ENCODE measurements around the gene EPG5.
"Not testable (repeated sequence)": the region's sequence is repeated elsewhere in the genome, so short reads cannot be mapped to it uniquely, and the experiment has no call there.

Gene EPG5

GRCh38 chr18:45835057-45835636 lies 132.0 kb downstream of the EPG5 start:
- DNase-seq = no peak

DNA sequence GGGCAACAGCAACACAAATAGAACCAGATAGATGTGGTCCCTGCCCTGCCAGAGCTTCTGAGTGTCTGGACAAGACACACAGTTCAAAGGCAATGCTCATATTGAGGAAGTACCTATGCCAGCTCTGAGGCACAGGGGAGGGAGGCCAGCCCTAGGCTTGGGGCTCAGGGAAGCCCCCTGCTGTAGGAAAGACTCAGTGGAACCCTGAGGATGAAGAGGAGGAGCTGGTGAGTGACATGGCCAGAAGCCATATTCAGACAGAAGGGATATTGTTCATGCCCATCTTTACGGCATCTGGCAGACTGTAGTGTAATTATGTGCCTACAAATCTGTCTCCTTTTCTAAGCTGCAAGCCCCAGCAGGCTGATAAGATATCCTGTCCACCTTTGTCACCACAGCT lies 132.8 kb downstream of the EPG5 start:
- DNase-seq = no peak

DNA sequence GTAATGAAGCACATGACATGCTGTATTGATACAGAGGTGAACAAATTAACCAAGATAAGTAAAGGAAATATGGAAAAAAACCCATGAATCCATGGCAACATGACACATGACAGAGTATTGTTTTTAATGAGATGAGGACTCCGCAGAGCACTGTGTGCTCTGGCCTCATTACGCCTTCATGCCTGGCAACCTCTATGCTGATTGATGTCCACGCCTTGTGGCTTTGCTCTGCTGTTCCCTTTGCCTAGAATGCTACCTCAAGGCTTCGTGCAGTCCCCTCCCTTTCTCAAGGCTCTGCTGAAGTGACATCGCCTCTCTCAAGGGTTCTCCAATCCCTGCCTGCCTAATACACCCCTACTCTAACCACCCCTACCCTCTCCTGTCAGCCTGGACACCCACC lies 133.3 kb downstream of the EPG5 start:
- DNase-seq = no peak

DNA sequence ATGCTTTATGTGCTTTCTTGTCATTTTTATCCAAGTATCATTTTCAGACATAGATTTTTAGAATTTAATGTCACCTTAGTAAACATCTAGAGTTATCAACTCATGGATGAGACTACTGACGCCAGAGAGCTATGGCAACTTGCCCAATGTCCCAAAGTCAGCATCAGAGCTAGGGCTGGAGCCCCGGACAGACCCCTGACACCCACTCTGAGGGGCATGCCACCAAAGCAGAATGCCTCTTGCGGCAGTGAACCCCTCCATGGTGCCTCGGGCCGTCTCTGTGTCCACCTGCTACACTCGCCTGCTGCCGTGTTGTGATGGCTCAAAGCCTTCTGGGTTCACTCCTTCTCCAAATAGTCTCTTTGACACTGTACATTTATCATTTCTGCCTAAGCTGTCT lies 136.2 kb downstream of the EPG5 start:
- no peak for DNase-seq

DNA sequence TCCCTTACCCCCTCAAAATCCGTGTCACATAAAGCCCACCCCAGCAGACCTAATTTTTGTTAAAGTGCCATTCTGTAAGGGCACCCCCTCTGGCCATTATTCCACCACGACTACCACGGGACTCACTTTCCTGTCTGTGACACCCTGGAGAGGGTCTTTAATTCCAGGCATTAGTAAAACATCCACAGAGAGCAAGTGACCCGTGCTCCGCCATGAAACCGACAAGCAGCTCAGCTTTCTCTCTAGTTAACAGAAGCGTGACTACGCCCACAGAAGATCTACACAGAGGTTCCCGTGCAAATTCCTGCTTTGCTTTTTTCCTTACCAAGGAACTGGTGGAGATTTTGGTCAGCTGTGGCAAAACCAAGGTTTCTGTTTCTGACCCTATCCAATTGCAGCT lies 137.3 kb downstream of the EPG5 start:
- no peak for DNase-seq

DNA sequence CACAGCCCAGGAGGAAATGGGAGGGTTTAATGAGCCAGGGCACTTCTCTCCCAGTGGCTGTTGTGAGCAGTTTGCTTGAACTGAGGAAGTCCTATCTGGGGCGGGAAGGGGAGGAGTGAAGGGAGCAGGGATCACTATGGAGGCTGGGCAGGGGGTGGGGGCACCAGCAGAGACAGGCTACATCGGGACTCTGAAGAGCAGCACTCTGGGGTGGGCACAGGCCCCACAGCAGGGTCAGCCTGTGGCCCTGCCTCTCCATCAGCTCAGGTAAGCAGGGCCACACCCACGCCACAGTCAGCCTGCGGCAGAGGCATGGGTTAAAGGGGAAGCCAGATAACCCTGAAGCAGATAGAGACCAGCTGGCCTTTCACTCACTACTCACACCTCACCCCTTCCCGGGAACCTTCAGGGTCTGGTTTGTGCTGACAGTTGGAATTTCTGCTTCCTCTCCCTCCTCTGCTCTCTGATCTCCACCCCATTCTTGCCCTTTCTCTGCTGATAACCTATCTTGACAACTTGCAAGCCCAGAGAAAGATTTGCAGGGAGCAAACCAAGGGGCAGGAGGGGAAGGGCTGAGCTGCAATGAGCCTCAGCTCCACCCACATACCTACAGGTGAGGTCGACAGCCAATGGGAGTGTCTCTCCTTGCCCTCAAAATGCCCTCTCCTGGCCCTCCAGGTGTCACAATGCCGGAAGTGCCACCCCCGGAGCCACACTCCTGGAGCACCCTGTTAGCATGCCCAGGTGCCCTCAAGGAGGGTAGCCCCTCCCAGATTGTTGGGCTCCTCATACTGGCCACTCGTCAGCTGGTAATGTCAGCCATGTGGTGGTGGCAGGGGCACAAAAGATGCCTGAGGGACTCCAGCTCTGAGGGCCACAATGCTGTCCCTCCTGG lies 138.0 kb downstream of the EPG5 start:
- DNase-seq = no peak

DNA sequence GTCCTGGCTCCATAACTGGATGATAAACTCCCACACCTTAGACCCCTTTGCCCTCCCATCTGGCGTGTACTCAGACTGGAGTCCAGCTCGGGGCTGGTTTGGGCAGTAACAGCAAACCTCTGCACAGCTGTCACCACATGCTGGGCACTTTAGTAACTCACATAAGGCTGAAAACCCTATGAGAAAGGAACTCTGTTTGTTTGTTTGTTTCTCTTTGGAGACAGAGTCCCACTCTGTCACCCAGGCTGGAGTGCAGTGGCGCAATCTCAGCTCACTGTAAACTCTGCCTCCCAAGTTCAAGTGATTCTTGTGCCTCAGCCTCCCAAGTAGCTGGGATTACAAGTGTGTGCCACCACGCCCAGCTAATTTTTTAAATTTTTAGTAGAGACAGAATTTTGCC lies 140.4 kb downstream of the EPG5 start:
- not testable (repeated sequence) for DNase-seq

DNA sequence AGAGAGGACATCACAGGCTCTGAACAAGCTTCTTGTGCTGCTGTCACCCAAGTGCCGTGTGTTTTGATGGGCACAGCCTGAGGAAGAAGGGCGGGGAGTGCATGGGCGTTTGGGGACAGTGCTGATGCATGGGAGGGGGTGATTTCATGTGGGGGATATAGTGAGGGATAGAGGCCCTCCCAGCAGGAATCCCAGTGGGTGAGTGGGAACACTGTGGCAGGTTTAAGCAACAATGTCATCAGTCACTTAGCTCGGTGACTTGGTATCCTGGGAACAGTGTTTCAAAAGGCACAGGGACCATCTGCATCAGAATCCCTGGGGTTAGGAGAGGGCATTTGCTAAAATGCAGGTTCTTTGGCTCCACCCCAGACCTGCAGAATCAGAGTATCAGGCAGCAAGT lies 141.0 kb downstream of the EPG5 start:
- DNase-seq = no peak

DNA sequence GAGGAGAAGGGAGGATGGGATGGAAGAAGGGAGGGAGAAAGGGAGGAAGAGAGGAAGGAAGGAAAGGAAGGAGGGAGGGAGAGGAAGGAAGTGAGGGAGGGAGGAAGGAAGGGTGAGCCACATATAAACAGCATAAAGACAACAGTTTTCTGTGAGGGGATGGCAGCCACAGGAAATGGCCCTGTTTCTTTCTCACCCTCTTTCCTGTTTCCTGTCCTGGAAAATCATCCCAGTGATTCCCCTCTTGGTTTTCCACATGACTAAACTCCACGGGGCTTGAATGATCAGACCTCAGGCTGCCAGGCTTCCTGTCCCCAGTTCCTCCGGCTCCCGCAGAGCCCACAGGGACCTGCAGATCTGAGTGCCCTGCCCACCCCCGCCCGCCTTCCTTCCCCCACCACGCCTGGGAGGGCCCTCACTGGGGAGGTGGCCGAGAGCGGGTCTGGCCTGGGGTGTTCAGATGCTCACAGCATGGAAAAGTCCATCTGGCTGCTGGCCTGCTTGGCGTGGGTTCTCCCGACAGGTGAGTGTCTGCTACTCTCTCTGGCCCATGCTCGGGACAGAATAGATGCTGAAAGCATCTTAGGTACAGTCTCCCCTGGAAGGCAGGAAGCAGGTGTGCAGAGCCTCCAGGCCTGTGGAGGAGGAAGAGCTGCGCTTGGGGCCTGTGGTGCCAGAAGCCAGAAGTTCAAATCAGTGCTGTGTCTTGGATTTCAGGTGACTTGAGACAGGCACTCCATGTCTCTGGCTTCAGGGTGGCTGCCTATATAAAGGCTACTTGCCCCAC lies 141.7 kb downstream of the EPG5 start, which contains the start of gene SIGLEC15:
Gene SIGLEC15, plus strand, starts transcription at position 418 of the 787 bp plus-strand sequence. Its CDS starts 54 bp downstream, at position 472.
- no peak for DNase-seq

DNA sequence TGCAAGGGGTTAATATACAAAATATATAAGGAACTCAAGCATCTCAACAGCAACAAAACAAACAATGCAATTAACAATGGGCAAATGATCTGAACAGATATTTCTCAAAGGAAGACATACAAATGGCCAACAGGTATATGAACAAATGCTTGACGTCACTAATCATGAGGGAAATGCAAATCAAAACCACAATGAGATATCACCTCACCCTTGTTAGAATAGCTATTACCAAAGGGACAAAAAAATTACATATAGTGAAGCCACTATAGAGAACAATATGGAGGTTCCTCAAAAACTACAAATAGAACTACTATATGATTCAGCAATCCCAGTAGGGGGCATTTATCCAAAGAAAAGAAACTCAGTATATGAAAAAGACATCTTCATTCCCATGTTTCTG lies 145.4 kb downstream of the EPG5 start:
- DNase-seq = no peak

DNA sequence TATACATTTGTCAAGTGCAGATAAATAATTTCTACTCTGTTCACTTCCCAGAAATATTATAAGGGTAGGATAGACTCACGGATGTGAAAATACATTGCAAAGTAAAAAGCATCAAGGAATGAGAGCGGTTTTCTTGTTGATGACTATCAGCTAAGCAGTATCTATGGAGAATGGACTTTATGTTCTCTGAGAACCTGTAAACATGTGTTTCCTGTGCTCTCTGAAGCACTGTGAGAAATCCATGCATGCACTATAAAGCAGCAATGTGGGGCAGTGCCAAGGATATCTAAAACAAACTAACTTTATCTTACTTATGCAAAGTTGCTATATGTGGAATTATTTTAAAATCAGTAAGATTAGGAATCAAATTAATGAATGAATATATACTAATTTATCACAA lies 146.1 kb downstream of the EPG5 start:
- DNase-seq = no peak

GRCh38 chr18:45820106-45820745 lies 146.9 kb downstream of the EPG5 start:
- no peak for DNase-seq

DNA sequence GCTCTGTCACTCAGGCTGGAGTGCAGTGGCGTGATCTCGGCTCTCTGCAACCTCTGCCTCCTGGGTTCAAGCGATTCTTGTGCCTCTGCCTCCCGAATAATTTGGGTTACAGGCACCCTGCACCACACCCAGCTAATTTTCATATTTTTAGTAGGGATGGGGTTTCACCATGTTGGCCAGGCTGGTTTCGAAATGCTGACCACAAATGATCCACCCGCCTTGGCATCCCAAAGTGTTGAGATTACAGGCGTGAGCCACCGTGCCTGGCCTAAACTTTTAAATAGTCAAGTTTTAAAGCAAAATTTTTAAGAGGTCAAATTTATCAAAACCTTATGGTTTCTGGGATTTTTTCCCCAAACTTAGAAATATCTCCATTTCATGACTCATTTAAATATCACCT lies 148.4 kb downstream of the EPG5 start:
- not testable (repeated sequence) for DNase-seq

GRCh38 chr18:45817543-45817942 lies 149.6 kb downstream of the EPG5 start:
- no peak for DNase-seq

DNA sequence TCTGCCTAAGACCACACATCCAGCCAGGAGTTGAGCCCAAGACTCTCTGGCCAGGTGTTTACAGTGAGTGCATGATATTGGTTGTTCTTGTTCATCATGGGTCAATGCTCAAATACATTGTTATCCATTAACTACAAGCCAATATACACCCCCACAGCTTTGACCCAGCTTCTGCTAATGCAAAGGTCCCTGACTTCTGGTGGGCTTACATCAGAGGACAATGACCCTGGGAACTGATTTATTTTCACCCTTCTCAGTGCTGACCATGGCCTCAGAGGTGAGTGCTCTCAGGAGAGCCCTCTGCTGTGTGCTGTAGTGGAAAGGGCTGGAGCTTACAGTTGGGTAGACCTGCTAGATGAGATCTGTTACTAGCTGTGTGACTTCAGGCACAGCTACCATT lies 152.4 kb downstream of the EPG5 start:
- not testable (repeated sequence) for DNase-seq

GRCh38 chr18:45807144-45807543 lies 160.0 kb downstream of the EPG5 start:
- DNase-seq = peak; percentile 6

- DNase-seq = no peak
Observed at GRCh38 chr18:45806226-45806625, 160.9 kb downstream of the EPG5 start.

GRCh38 chr18:45805551-45805950 lies 161.6 kb downstream of the EPG5 start:
- DNase-seq = no peak

DNA sequence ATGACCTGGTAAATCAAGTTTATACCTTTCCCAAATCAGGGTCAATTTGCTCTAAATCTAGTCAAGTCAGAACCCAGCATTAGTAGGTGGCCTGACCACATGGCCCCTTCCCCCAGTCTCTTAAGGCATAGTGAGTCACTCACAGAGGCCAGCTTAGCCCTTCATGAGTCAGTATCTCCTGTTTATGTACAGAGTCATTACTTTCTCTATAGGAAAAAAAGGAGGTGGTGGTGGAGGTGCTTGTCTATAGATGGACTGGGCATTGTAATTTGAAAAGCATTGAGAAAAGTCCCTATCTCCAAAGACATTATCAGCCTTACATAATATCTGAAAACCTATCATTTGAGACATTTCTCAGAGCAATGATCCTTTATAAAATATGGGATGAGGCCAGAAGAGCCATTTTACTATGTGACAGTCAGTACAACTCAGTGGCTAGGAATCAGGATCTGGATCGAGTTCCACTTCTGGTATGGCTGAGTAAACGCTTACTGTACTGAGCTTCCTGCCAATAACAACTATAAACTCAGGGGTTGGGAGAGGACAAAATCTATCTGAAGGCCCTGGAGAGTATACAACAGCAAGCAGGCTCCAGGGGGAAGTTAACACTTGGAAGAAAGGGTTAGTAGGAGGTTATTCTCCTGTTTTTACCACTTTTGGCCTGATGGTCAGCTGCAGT lies 164.2 kb downstream of the EPG5 start:
- DNase-seq = no peak

GRCh38 chr18:45801416-45802004 lies 165.6 kb downstream of the EPG5 start:
- DNase-seq = no peak
